ENCODE measurements around the gene ARHGEF40.

- TF ChIP-seq, protein P1, sequence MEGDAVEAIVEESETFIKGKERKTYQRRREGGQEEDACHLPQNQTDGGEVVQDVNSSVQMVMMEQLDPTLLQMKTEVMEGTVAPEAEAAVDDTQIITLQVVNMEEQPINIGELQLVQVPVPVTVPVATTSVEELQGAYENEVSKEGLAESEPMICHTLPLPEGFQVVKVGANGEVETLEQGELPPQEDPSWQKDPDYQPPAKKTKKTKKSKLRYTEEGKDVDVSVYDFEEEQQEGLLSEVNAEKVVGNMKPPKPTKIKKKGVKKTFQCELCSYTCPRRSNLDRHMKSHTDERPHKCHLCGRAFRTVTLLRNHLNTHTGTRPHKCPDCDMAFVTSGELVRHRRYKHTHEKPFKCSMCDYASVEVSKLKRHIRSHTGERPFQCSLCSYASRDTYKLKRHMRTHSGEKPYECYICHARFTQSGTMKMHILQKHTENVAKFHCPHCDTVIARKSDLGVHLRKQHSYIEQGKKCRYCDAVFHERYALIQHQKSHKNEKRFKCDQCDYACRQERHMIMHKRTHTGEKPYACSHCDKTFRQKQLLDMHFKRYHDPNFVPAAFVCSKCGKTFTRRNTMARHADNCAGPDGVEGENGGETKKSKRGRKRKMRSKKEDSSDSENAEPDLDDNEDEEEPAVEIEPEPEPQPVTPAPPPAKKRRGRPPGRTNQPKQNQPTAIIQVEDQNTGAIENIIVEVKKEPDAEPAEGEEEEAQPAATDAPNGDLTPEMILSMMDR (conservative IDR thresholded peaks at IDR 0.05) = no peak
- TF ChIP-seq ZFX (IDR thresholded peaks at IDR 0.05) = no peak
Measured at GRCh38 chr14:21030531-21030930, 39.6 kb upstream of the ARHGEF40 start.
